Limb (tissue), 2 donors: ENCODE measurements around the gene TPM2.

ENCODE experiments used
- DNase-seq, 2 donors: peaks; one replicate each; pipeline ENCODE4 v3.0.0-alpha.2; 2016; ENCODE audit errors: extremely low spot score in 2 of 2

Gene TPM2

GRCh38 chr9:35689542-35690293 is at the start of gene TPM2:
TPM2 (minus strand) TSS chr9:35689925; CDS start chr9:35689817, 108 bp downstream.
- peak; percentile 72 to 84 for DNase-seq

DNA sequence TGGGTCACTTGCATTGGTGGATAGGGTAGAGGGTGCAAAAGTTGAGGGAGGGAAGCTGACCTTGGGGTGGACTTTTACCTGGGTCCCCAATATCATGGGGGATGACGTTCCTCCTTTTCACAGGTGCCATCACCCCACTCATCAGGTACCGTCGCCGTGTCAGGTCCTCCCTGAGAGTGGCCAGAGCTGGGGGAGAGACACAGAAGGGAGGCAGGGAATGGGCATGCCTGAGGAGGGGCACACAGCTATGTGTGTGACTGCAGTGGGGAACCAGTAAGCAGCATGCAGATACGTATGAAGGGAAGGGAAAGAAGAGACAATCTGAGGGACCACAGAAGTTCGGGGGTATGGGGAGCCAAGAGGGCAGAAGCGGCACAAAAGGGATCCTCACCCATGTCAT is 49.2 kb upstream of the TPM2 start:
- DNase-seq: no peak

- DNase-seq: no peak
These were observed 48.5 kb upstream of the TPM2 start for GRCh38 chr9:35738186-35738585.

- no peak for DNase-seq
These were observed 47.4 kb upstream of the TPM2 start for GRCh38 chr9:35737143-35737542.

GRCh38 chr9:35736201-35736633 is 46.5 kb upstream of the TPM2 start:
- DNase-seq: peak; percentile 66 to 68

DNA sequence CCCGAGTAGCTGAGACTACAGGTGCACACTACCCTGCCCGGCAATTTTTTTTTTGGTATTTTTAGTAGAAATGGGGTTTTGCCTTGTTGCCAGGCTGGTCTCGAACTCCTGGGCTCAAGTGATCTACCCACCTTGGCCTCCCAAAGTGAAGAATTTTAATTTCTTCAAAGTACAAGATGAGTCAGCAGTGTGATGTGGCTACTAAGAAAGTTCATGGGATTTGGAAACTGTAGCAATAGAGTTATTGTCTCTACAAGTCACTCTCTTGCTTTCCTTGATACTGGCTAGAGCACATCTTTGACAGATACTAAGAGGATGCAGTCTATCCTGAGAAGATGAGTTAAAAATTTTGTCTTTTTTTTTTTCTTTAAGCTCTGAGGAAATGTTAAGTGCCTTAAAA is 44.4 kb upstream of the TPM2 start:
- DNase-seq: no peak

- no peak for DNase-seq
These were observed 43.2 kb upstream of the TPM2 start for GRCh38 chr9:35732800-35733541.

DNA sequence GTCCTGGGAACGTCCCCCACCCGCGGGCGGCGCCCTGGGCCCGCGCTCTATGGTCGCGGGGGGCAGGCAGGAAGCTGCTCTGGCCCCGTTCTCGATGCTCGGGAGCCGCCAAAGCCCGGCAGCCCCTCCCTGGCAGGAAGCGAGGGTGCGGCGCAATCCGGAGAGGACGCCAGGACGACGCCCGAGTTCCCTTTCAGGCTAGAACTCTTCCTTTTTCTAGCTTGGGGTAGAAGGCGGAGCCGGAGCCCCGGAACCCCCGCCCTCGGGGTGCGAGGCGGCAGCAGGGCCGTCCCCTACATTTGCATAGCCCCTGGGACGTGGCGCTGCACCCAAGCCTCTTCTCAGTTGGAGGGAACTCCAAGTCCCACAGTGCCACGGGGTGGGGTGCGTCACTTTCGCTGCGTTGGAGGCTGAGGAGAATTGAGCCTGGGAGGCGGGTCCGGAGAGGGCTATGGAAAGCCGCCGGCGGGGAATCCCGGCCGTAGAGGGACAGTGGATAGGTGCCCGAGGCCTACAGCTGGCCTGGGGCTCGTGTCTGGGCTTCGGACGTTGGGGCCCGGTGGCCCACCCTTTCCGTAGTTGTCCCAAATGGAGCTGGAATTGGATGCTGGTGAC is 42.6 kb upstream of the TPM2 start, which contains the start of the genes CREB3 and TLN1:
Gene CREB3 (plus strand): TSS at position 482 of the 615 bp plus-strand sequence. CDS start 107 bp downstream, at position 589.
Gene TLN1 (minus strand): TSS at position 11 of the 615 bp plus-strand sequence. CDS start 6,501 bp downstream, outside the sequence.
- DNase-seq: peak; percentile 96 to 97

DNA sequence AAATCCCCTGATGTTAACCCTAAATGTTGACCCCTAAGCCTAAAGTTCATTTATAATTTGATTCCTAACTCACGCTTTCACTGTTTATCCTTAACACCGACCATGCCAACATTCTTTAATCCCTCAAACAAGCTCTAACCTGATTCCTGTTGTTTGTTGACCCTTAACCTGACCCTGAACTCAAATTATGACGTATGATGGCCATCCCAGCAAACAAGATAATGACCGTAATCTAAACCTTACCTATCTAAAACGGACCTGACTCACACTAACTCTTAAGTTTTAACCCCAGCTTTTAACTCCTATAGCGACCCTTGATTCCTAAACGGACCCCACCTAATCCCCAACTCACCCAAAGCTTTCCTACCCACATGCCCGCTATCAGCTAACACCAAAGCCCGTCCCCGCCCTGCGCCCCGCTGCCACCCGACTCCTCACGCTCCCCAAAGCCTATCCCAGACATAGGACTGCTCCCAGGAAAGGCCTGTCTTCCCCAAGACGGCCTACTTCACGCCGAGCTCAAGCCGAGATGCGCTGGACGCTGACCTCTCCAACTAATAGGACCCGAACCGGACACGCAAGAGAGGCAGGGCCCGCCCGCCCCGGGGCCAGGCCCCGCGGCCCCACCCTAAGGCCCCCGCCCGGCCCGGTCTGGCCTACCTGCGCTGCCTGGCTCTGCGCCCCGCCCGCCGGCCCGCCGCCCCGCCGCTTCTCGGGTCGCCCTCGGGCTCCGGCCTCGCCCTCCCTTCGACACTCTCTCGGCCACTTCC is 41.9 kb upstream of the TPM2 start:
- no peak for DNase-seq

DNA sequence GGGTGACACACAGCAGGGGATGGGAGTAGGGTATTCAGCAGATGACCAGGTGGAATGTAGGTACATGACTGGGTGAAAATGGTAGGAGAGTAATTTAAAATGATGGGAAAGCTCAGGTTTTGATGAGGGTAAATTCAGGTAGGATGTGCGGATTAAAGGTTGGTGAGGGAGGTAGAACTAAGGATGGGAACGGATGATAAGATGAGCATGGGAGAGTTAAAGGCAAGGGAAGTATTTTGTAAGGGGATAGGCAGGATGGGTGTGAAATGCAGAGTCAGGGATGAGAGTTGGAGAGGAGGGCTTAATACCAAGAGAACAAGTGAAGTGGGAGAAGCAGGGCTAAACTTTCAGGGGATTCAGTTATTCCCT is 40.7 kb upstream of the TPM2 start:
- DNase-seq: no peak

DNA sequence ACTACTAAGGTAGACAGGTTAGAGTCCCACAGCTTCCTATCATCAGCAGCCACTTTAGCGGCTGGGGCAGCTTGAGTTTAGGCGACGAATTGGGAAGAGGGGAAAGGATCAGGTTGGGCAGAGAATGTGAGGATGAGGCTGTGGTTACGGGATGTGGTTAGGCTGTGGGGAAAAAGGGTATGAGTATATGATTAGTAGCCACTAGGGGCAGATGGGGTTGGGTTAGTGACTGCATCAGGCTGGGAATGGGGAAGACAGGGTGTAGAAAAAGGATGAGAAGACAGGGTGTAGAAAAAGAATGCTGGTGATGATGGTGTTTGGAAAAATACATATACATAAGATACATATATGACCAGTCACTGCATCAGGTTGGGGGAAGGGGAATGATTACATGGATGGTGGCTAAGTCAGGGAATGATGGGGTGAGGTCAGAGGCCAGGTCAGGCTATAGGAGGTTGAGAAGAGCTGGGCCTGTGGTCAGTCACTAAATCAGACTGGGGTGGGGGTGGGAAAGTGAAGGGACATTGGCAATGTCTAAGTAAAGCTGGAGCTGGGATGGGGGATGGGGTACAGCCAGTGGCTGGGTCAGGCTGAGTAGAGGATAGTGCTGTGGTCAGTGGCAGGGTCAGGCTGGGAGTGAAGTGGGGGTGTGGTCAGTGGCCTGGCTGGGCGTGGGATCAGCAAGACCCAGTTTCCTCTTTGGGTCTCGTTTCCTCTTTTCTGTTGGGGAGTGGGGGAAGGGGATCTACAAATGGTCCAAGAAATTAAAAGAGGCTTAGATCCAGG is 40.2 kb upstream of the TPM2 start:
- DNase-seq: peak in 1 of 2 donors; percentile 44

- no peak for DNase-seq
These were observed 39.4 kb upstream of the TPM2 start for GRCh38 chr9:35729101-35729500.

DNA sequence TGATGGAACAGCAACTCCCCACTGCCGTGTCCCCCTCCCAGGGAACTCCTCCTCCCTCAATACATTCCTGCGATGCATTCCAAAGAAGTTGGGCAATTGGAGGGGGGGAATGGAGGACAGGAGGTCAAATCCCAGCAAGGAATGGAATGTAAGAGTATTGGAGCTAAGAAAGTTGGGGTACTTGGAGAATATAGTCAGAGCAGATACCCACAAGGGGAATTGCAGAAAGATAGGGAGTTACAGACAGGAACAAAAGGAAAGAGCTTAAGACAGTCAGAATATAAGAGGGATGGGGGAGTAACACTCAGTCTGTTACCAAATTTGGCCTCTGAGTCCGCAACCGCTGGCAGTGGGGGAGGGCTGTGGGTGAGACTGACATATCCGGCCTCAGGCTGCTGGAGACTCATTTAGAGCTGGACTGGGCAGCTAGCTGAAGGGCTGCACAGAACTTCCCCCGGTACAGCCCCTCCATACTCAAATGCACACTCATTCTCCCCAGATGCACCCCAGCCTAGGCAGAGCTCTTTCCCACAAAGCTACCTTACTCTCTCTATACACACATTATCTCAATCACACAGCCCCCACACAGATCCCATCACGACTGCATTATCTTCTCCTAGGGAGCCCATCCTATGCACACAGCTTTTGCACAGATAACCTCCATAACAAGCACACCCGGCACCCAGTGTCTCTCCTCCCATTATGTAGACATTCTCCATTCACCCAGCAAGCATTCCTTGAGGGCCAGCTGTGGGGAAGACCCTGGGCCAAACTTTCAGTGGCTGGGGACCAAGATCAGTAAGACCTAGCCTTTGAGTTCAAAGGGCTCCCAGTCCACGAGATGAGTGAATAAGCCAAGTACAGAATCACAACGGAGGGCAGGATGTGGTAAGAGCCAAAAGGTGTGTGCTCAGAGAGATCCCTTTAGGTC is 38.6 kb upstream of the TPM2 start:
- peak in 1 of 2 donors; percentile 52 for DNase-seq

- no peak for DNase-seq
These were observed 37.9 kb upstream of the TPM2 start for GRCh38 chr9:35727676-35728040.

DNA sequence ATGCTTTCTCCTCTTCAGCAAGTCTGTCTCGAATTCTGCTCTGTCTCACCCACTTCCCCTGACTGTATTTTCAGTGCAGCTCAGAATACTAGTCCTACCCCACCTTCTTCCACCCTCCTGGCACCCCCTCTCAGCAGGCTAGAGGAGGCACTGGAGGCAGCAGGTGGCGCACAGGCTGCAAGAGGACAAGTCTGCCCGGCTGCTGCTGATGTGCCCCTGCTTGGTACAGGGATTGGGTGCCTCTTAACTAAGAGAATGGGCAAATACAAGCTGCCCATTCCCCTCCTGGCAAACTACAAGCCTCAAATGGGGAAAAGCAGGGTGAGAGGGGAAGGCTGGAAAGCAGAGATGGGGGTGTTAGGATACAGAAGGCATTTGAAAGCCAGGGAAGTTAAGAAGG is 37.2 kb upstream of the TPM2 start:
- DNase-seq: no peak

DNA sequence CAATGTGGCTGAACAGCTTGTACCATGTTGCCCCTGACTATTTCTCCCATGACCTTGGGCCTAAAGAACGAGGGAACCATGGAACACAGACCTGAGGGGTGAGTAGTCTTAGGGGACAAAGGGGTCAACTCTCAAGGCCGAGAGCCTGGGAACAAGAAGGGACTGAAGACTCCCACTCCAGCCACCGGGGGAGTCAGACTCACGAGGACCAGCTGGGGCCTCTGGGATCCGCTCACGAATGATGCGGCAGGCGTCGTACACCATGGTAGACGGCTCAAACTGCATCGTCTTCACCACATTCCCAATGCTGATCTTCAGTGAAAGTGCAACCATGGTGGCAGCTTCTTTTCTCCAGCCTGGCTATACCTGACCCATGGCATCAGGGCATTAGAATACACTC is 35.6 kb upstream of the TPM2 start:
- DNase-seq: no peak

DNA sequence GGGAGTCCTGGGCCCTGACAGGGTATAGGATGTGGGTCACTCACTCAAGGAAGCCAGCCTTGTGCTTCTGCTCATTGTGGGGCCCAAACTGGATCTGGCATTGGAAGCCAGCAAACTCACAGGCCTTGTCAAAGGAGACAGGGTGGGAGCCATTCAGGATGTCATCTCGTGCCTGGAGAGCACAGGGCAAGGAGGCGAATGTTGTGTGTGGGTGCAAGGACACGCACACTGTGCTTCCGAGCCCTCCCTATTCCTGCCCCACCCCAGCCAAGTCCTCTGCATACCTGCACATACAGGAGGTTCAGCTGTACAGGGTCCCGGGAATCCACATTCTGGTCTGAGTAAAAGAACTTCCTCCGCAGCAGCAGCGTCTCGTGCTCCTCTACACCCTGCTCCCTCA is 34.2 kb upstream of the TPM2 start:
- DNase-seq: no peak

DNA sequence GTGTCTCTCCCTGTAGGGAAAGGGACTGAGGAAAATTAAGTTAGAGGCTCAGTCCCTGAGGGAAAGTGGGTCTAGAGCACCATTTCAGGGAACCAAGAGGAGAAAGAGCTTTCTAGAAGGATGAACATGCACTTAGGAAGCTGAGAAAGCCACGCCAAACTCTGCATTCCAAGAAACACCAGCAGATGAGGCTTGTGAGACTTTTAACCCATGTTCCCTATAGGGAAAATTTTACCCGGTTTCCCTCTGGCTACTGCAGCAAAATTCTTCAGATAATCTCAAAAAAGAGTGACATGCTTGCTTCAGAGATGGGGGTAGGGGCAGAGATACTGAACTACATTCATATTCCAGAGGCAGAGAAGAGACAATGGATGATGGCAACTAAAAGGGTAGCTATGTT is 33.7 kb upstream of the TPM2 start:
- DNase-seq: no peak

DNA sequence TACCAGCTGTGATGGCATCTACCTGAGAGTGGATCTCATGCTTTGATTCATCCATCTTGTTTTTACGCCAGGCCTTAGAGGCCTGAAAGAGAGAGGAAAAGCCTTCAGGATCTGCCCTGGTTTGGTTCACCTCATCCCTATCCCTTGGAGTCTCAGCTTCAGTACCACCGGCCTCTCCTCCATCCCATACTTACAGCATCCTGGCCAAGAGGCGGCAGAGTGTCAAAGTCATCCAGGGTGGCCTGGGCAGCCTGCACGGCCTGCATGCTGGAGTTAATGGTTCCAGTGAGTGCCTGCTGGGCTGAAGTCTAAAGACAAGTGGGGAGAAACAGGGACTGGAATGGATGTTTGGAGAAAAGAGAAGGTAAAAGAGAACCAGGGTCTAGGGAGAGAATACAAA is 29.8 kb upstream of the TPM2 start:
- no peak for DNase-seq
